ENCODE measurements around the gene CORO6.
"Not testable (repeated sequence)": the region's sequence is repeated elsewhere in the genome, so short reads cannot be mapped to it uniquely, and the experiment has no call there.

CORO6 gene

DNA sequence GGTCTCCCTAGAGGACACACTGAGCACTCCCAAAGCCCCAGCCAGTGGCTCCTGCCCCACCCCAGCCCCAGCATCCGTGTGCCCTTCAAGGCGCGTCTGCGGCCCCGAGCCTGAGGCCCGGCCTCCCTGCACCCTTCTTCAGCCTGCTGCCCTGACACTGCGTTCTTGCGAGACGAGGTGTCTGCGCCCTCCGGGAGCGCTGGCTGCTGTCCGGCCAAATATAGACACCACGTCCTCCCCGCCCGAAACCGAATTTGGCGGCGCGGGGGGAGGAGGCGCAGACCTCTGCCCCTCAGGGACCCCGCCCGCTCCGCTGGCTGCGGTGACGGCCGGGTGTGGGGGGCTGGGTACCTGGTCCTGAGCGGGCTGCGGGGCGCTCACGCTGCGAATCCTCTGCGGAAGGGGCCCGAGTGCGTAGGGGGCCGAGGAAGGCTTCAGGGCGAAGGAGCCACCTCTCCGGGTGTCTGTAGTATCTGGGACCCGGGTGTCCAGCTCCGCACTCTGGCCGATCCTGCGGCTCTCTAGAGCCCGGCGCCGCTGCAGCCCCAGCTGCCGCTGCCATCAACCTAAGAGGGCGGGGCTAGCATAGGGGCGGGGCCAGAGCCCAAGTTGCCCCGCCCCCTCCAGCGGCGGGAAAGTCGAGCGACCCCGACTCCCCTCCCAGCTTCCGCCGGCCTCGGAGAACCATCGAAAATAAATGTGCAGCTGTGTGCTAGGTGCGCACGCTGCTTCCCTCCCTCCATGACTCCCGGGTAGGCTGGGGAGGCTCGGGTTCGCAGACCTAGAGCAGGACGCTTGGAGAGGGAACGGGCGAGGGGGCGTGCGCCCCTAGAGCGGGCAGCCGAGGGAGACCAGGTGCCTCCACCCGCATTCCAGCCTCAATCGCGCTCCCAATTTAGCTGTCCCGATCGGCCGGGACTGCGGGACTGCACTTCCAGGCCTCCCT lies at the start of gene CORO6:
Gene CORO6, minus strand, starts transcription at position 576 of the 946 bp plus-strand sequence. CDS start 1,491 bp downstream, outside the sequence.
- DNase-seq (ENCODE audit: low read depth), result peak; percentile 49

GRCh38 chr17:29671661-29672060 lies 48.9 kb upstream of the CORO6 start:
- DNase-seq (ENCODE audit: low read depth), result no peak

GRCh38 chr17:29669266-29669665 lies 46.6 kb upstream of the CORO6 start:
- DNase-seq (ENCODE audit: low read depth), result no peak

DNA sequence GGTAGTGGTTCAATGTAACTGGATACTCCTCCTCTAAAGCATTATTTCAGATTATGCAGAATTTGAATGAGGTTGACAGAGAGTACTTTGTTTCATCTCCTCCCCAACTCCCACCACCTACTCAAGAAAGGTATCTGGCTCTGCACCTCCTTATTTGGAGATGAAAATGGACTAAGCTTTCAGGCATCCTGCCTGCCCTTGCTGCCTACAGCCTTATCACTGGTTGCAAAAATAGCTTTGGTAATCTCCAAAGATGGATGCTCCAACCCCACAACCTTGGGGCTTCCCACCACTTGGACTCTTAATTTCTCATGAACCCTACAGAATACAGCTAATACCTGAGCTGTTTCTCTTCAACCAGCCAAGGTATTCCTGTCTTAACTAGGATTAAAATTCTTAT lies 45.3 kb upstream of the CORO6 start:
- DNase-seq (ENCODE audit: low read depth), result no peak

- no peak for DNase-seq (ENCODE audit: low read depth)
These were observed 42.7 kb upstream of the CORO6 start for GRCh38 chr17:29665481-29665810.

DNA sequence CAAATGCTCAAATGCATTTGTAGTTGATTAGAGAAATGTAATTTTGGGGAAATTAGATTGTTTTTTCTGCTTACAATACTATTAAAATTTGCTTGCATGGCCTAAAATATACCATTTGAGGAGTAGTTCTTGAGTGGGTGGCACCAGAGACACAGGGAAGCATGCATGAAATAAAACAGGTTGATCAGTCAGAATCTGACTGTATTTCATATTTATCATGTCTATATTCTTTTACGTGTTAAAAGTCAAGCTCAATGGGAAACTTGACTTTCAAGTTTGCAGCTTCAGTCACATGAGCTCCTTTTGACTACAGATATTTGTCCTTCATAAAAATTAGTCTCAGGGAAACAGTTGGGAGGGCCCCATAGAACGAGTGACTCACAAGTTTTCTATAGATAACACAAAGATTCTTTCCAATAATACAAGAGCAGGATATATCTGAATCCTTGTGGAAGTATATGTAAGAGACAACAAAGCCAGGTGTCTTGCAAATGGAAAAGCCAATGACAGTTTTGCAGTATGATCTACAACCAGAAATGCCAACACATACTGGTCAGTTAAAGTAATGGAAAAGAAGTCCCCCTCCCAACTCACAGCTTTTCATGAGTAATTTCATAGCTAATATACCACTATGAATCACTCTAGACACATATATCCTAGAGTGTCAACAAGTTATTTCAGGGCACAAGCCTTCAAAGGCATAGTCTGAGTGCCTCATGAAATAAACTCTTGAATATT lies 42.2 kb upstream of the CORO6 start:
- no peak for DNase-seq (ENCODE audit: low read depth)

GRCh38 chr17:29663155-29663554 lies 40.4 kb upstream of the CORO6 start:
- DNase-seq (ENCODE audit: low read depth), result no peak

DNA sequence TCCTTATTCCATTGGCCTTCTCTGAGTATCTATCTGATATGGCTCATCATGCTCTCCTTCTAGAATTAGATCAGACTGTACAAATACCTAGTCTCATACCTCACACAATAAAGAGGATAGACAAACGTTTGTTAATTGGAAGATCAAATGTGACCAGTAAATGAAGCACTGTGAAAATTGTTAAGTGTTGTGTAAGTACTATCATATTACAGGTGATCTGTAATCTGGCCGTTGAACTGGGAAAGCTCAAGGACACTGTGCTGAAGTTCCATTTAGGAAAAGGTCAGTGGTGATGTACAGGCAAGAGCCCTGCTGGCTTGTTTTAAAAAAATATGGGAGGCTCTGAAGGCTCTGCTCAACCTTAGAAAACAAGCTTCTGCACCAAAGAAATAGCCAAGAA lies 38.5 kb upstream of the CORO6 start:
- DNase-seq (ENCODE audit: low read depth), result no peak

DNA sequence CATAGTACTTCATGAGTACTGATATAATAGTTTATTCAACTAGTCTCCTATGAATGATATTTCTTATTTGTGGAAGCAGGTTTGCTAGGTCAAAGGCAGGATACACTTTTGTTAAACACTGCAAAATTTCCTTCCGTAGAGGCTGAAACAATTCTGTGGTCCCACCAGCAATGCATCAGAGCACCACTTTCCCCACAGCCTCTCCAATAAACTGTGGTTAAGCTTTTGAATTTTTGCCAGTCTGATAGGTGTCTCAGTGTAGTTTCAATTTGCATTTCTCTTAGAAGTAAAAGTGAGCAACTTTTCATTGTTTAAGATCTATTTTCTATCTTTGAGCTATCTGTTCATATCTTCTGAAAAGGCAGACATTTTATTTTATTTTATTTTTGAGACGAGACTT lies 36.4 kb upstream of the CORO6 start:
- DNase-seq (ENCODE audit: low read depth), result no peak

DNA sequence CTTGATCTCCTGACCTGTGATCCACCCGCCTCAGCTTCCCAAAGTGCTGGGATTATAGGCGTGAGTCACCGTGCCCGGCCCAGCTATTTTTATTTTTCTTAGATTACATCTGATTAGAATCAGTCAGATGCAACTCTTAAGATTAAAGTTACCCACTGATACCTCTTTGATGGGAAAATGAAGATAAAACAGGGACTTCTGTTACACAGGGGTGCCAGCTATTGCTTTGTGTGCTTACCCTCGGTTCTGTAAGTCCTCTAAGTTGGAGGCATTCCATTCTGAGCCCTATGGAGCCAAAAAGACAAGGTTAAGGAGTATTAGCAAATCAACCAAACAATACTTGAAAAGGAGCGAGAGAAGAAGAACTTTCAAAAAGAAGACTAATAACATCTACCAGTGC lies 32.6 kb upstream of the CORO6 start:
- DNase-seq (ENCODE audit: low read depth), result no peak

GRCh38 chr17:29653995-29654714 lies 31.4 kb upstream of the CORO6 start:
- DNase-seq (ENCODE audit: low read depth), result no peak

GRCh38 chr17:29652976-29653375 lies 30.3 kb upstream of the CORO6 start:
- no peak for DNase-seq (ENCODE audit: low read depth)

- DNase-seq (ENCODE audit: low read depth), result not testable (repeated sequence)
These were observed 29.2 kb upstream of the CORO6 start for GRCh38 chr17:29651913-29652312.

DNA sequence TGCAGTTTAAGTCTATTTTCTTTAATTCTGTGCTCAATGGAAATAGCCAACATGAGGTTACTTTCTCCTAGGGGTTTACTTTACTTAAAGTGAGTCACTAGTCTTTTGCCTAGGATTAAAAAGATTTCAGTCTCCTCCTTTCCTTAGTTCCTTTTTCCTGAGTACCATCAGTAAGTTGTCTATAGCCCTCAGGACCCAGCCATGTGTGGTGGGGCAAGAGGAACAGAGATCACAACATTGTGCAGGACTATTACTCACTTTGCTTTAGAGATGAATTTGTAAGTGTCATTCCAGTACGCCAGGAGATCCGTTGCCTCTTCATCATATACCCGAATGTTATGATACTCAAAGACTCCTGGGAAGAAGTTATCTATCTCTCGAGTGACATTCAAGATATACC lies 27.7 kb upstream of the CORO6 start:
- no peak for DNase-seq (ENCODE audit: low read depth)

GRCh38 chr17:29649359-29649758 lies 26.6 kb upstream of the CORO6 start:
- DNase-seq (ENCODE audit: low read depth), result no peak

DNA sequence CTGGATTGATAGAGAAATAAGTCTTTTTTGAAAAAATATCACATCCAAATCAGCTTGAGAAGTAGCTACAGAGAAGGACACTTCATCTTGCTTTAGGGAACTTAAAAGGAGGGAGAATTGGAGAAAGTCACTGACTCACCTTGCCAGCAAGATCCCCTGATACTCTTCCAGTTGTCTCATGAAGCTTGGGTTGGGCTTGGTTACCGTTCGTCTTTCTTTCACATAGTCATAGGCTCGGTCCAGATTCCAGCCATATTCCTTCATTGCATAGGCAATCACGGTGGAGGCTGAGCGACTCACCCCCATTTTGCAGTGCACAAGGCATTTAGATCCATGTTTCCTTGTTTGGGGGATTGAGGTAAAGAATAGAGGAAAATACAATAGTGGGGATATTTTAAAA lies 25.3 kb upstream of the CORO6 start:
- DNase-seq (ENCODE audit: low read depth), result no peak

DNA sequence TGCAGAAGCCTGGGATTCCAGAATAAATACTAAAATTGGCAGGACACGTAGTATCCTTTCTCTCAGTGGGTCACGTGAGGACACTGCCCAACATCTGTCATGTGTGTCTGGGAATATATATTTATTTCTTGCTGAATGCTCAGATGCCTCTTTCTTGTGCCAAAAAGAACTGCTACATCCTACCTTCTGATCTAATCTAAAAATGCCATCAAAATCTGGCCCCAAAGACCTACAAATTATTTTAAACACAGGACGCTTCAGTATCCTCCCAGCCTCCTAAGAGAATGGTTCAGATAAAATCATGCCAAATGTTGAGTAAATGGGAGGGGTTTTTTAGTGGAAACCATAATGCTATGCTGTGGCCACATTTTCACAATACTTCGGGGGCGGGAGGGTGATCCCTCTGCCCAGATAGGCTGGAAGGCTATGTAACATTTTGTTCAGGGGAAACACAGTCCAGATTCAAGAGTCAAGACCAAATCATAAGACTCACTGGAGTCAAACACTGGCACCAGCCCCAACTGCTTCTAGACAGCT lies 22.9 kb upstream of the CORO6 start:
- DNase-seq (ENCODE audit: low read depth), result no peak

DNA sequence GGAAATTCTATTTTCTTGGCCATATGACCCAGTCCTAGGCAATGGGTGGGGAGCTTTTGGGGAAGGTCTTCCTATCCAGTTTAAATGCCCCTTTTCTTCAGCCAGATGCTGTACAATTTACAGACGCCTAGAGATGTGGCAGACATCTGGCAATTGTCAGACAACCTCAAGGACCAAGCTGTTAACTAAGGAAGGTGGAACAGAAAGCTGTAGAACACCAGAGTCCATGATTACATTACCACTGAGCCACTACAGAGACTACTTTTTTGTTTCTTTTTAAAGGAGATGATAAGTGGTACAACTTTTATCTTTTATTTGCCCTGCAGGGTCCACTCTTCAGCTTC lies 21.1 kb upstream of the CORO6 start:
- DNase-seq (ENCODE audit: low read depth), result no peak

- no peak for DNase-seq (ENCODE audit: low read depth)
These were observed 19.5 kb upstream of the CORO6 start for GRCh38 chr17:29642171-29642611.

DNA sequence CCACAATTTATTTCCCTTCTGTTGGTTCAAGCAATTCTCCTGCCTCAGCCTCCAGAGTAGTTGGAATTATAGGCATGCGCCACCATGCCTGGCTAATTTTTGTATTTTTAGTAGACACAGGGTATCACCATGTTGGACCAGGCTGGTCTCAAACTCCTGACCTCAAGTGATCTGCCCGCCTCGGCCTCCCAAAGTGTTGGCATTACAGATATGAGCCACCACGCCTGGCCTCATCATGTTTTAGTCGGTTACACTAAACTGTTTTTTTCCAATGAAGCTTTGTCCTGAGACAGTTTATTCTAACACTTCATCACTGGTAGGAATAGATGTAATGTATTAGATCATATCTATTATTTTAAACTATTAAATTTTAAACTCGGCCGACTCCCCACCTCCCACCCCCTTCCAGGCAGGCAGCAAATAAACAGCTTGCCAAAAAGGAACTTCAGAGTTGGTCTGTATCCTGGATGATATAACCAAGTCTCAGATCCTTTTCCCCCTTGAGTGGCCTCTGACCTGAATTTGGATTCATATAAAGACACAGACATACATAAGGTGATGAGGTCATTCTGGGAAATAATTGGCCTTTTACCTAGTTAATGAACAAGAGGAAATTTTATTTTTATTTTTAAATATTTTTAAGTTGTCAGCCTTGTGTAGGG lies 18.4 kb upstream of the CORO6 start:
- no peak for DNase-seq (ENCODE audit: low read depth)

DNA sequence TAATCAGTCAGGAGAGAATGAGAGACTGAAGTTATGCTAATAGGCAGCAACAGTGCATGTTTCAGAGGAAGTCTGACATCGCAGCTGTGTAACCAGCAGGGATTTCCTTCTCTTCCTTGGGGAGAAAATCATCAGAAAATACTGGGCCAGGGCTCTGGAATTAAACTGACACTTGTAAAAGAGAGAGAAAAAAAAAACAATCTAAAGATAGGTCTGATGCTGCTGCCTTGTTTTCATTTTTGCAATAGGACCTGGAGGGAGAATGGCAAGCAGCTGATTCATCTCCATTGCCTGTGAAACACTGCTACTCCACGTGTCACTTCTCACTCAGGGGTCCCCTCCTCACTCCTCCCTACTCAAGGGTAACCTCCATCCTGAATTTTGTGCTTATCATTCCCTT lies 17.7 kb upstream of the CORO6 start:
- DNase-seq (ENCODE audit: low read depth), result no peak

- DNase-seq (ENCODE audit: low read depth), result no peak
These were observed 11.2 kb upstream of the CORO6 start for GRCh38 chr17:29633886-29634285.

All from T-helper 22 cell (primary cell).